ENCODE results near the gene YPEL2.

DNA sequence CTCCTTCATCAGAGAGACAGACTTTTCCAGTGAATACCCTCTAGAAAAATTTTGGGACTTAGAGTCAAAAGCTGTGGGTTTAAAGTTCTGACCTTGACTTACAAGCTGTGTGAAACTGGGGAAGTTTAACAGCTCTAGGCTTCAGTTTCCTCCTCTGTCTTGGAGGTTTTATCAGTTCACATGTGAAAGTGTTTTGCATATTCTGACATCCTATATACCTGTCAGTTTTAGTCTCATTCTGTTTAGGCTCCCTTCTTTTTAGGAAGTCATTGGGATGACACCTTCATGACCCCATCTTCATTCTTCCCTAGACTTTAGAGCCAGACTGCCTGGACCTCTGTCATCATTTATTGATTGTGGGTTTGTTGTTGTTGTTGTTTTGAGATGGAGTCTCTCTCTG, 44.4 kb downstream of the YPEL2 start:
- TF ChIP-seq POLR2AphosphoS5 (IDR thresholded peaks at IDR 0.05; ENCODE audit: low read depth, low read length), result no peak
- TF ChIP-seq, protein P1, sequence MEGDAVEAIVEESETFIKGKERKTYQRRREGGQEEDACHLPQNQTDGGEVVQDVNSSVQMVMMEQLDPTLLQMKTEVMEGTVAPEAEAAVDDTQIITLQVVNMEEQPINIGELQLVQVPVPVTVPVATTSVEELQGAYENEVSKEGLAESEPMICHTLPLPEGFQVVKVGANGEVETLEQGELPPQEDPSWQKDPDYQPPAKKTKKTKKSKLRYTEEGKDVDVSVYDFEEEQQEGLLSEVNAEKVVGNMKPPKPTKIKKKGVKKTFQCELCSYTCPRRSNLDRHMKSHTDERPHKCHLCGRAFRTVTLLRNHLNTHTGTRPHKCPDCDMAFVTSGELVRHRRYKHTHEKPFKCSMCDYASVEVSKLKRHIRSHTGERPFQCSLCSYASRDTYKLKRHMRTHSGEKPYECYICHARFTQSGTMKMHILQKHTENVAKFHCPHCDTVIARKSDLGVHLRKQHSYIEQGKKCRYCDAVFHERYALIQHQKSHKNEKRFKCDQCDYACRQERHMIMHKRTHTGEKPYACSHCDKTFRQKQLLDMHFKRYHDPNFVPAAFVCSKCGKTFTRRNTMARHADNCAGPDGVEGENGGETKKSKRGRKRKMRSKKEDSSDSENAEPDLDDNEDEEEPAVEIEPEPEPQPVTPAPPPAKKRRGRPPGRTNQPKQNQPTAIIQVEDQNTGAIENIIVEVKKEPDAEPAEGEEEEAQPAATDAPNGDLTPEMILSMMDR (IDR thresholded peaks at IDR 0.05), result no peak
- TF ChIP-seq TAF1 (IDR thresholded peaks at IDR 0.05; ENCODE audit: borderline replicate concordance, low read depth, low read length), result no peak
- TF ChIP-seq FOXM1 (IDR thresholded peaks at IDR 0.05; ENCODE audit: low read depth), result no peak

Measured in SK-N-SH (cell line).